Measurements from ENCODE around the gene P3R3URF.

Gene P3R3URF

GRCh38 chr1:46193285-46193684 lies 17.0 kb upstream of the P3R3URF start:
- no peak for FAIRE-seq

- no peak for FAIRE-seq
These were observed 15.9 kb upstream of the P3R3URF start for GRCh38 chr1:46192171-46192570.

GRCh38 chr1:46191033-46191701 lies 14.9 kb upstream of the P3R3URF start:
- no peak for FAIRE-seq

- no peak for FAIRE-seq
These were observed 14.3 kb upstream of the P3R3URF start for GRCh38 chr1:46190539-46190938.

- FAIRE-seq: no peak
These were observed 12.2 kb upstream of the P3R3URF start for GRCh38 chr1:46188295-46189030.

- no peak for FAIRE-seq
These were observed 11.0 kb upstream of the P3R3URF start for GRCh38 chr1:46187106-46187869.

- no peak for FAIRE-seq
These were observed 9.8 kb upstream of the P3R3URF start for GRCh38 chr1:46186076-46186475.

- no peak for FAIRE-seq
These were observed 8.8 kb upstream of the P3R3URF start for GRCh38 chr1:46184920-46185658.

GRCh38 chr1:46183926-46184557 lies 7.8 kb upstream of the P3R3URF start:
- no peak for FAIRE-seq

GRCh38 chr1:46183079-46183847 lies 7.0 kb upstream of the P3R3URF start:
- no peak for FAIRE-seq

GRCh38 chr1:46181343-46182260 lies 5.3 kb upstream of the P3R3URF start:
- no peak for FAIRE-seq

GRCh38 chr1:46180082-46180616 lies 3.9 kb upstream of the P3R3URF start:
- FAIRE-seq: no peak

GRCh38 chr1:46179138-46180081 lies 3.1 kb upstream of the P3R3URF start:
- peak; percentile 29 for FAIRE-seq

- FAIRE-seq: no peak
These were observed 1.0 kb downstream of the P3R3URF start for GRCh38 chr1:46175243-46175642.

- FAIRE-seq: no peak
These were observed 1.6 kb downstream of the P3R3URF start, which contains the start of gene TSPAN1 for GRCh38 chr1:46174448-46175231. TSS of gene TSPAN1 (plus strand) at chr1:46175087. CDS start at chr1:46181108, 6,021 bp downstream.

- no peak for FAIRE-seq
These were observed 2.9 kb downstream of the P3R3URF start for GRCh38 chr1:46173361-46173856.

GRCh38 chr1:46172321-46172720 lies 4.0 kb downstream of the P3R3URF start:
- no peak for FAIRE-seq

GRCh38 chr1:46171871-46172270 lies 4.4 kb downstream of the P3R3URF start:
- no peak for FAIRE-seq
